Thoracic aorta (tissue), 2 donors: ENCODE results near the gene B3GNT5. TPM values are rescaled to one million over a fixed set of nuclear protein-coding genes. Genes with fewer than 3 reads are reported as not detected.

Experiments
- ATAC-seq: fragments of 150-250 bp; one replicate; pipeline ENCODE4 v1.8.0; 2017; ENCODE audit warnings: low read depth; ENCODE audit not compliant: insufficient number of reproducible peaks, low FRiP score
- DNase-seq: peaks from one replicate; pipeline ENCODE4 v3.0.0-alpha.2; 2020; ENCODE audit warnings: low spot score
- H3K27ac ChIP-seq, 2 donors: fragments of 200-600 bp; sonication (generic); 1 replicate in 1 of 2; 2 replicates in 1 of 2; pipeline ENCODE4 v1.5.1; 2016; ENCODE audit warnings: mild to moderate bottlenecking in 2 of 2, moderate library complexity in 2 of 2
- H3K27me3 ChIP-seq: fragments of 200-600 bp; sonication (generic); replicated peaks from 2 replicates; pipeline ENCODE4 v1.6.0; 2016; ENCODE audit warnings: mild to moderate bottlenecking; ENCODE audit not compliant: insufficient read depth
- H3K36me3 ChIP-seq: fragments of 200-600 bp; sonication (generic); one replicate; pipeline ENCODE4 v1.5.1; 2016
- H3K4me1 ChIP-seq, 2 donors: fragments of 200-600 bp; sonication (generic); 1 replicate in 1 of 2; 2 replicates in 1 of 2; pipeline versions ENCODE4 v1.5.1 to v1.6.0; 2016; ENCODE audit warnings: low read depth in 2 of 2, mild to moderate bottlenecking in 1 of 2; ENCODE audit not compliant: control insufficient read depth in 1 of 2
- H3K4me3 ChIP-seq: fragments of 200-600 bp; sonication (generic); 2 replicates; pipeline ENCODE4 v1.5.1; 2016; ENCODE audit warnings: mild to moderate bottlenecking
- H3K9me3 ChIP-seq: fragments of 200-600 bp; sonication (generic); 2 replicates; pipeline ENCODE4 v1.5.1; 2016
- CTCF ChIP-seq: fragments of 200-600 bp; sonication (generic); IDR thresholded peaks from one replicate; pipeline ENCODE4 v1.5.1; 2019; ENCODE audit warnings: antibody characterized with exemption
- total RNA-seq, 2 donors: library from RNA; depleted of rRNA; stranded (reverse); fragments of >200 nt; gene quantifications; one replicate each; pipeline versions ENCODE4 v1.1.0 to v1.2.3, GENCODE V29; 2016

Gene B3GNT5
- total RNA-seq, 2 donors from 2014 or later = 3.1 to 7.5 TPM

DNA sequence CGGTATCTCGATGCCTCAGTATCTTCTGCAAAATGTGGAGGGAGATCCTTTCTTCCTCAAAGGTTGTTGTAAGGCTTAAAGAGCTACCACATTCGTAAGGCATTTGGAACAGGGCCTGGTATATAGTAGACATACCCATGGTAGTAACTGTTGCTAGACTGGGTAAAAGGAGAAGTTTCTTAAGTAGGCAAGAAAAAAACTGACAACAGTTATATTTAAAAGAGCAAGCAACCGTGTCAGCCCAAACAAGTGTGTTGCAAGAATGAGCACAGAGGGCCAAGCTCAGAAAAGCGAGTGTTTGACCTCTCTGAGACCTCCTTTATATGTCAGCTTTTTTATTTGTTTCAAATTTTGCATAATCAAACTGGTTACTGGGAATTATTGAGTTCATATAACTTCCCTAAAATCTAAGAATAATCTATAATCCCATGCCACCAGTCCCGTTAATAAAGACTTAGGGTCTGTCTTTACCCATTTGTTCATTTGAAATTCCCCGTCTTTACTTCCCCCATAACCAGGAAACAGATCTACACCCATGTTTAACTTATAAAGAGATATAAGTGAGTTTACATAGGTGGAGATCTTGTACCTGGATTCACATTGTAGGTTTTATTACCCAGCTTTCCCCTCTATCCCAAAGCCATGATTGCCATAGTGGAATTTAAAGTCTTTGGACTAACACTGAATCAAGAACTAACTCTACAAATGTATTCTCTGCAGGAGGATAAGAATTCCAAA is 7.3 kb downstream of the B3GNT5 start:
- H3K27me3 ChIP-seq = no peaks in the 10 kb centered on the region
- peaks cover 0 to 3% of the 10 kb centered on the region in 2 donors for H3K4me1 ChIP-seq
- no peaks in the 10 kb centered on the region for H3K36me3 ChIP-seq
- no peak overlapping the region for H3K27ac ChIP-seq
- ATAC-seq (no peak), DNase-seq (no peak)
- H3K9me3 ChIP-seq = no peaks in the 10 kb centered on the region
- H3K4me3 ChIP-seq = no peak overlapping the region
- no peak for TF ChIP-seq CTCF

DNA sequence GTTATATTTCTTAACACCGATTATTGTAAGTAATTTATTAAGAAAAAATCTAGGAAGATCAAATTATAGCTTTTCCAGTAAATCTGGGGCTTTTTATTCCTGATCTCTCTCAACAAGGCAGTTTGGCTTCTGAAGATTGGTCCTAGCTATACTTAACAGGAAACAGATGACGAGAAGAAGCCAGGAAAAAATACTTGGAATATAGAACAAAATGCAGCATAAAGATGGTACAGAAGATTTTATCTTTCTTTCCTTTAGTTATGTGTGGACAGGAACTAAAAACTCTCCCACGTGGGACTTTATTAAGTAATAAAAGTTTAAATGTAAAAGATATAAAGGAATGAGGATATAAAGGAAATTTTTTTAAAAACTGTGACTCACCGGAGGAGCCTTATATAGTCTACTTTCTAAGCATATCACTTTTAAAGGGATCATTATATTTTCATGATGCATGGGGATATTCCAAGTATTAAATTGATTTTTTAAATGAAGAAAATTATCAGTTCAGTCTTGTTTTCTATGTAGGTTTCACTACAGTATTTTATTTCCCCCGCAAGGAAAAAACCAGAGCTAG is 8.2 kb downstream of the B3GNT5 start:
- Histone ChIP-seq H3K9me3 (no peaks in the 10 kb centered on the region), H3K27ac (no peak overlapping the region), H3K4me1 (peaks cover 0 to 7% of the 10 kb centered on the region in 2 donors), H3K4me3 (no peak overlapping the region), H3K27me3 (no peaks in the 10 kb centered on the region), H3K36me3 (no peaks in the 10 kb centered on the region)
- ATAC-seq = no peak
- no peak for TF ChIP-seq CTCF
- DNase-seq = no peak

GRCh38 chr3:183262875-183263378 is 9.9 kb downstream of the B3GNT5 start:
- DNase-seq = no peak
- TF ChIP-seq CTCF = no peak
- Histone ChIP-seq H3K36me3 (no peaks in the 10 kb centered on the region), H3K9me3 (no peaks in the 10 kb centered on the region), H3K27me3 (no peaks in the 10 kb centered on the region), H3K4me3 (no peak overlapping the region), H3K4me1 (peaks cover 0 to 7% of the 10 kb centered on the region in 2 donors), H3K27ac (no peak overlapping the region)
- no peak for ATAC-seq

GRCh38 chr3:183264268-183264667 is 11.2 kb downstream of the B3GNT5 start:
- peaks cover 0 to 7% of the 10 kb centered on the region in 2 donors for H3K4me1 ChIP-seq
- TF ChIP-seq CTCF = no peak
- H3K9me3 ChIP-seq = no peaks in the 10 kb centered on the region
- DNase-seq (no peak), ATAC-seq (no peak)
- no peaks in the 10 kb centered on the region for H3K27me3 ChIP-seq
- no peak overlapping the region for H3K4me3 ChIP-seq
- H3K36me3 ChIP-seq = no peaks in the 10 kb centered on the region
- no peak overlapping the region for H3K27ac ChIP-seq

DNA sequence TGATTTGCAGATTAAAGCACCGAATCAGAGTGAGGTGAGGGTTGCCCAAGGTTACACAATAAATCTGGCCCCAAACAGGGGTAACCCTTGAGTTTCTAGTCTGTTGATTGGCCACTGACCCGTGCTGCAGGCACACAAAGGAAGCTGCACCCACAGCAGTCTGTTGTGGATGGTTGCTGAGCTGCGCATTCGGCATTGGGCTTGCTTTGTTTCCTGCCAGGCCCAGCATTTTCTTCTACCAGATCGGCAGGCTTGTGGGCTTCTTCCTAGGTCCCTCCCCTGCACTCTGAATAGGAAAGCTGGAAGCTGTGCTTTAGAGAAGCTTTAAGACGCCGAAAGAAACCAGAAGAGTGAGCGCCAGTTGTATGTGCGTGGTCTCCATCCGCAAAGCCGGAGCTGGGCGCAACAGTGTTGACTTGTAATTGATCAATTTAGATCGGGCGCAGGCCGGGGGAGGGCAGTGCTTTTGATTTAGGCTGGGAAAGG is 12.1 kb downstream of the B3GNT5 start:
- DNase-seq (no peak), ATAC-seq (no peak)
- no peak overlapping the region for H3K27ac ChIP-seq
- no peaks in the 10 kb centered on the region for H3K36me3 ChIP-seq
- peaks cover 0 to 7% of the 10 kb centered on the region in 2 donors for H3K4me1 ChIP-seq
- TF ChIP-seq CTCF = no peak
- no peaks in the 10 kb centered on the region for H3K9me3 ChIP-seq
- peak overlapping the region; percentile 33 for H3K4me3 ChIP-seq
- no peaks in the 10 kb centered on the region for H3K27me3 ChIP-seq
